Memory B cell (primary cell): ENCODE measurements around the gene KLHL8.

Experiments used
- ATAC-seq: fragments of 150-1000 bp; cut with Tn5 transposase; 2 replicates; pipeline ENCODE4 v1.10.0; 2021; ENCODE audit warnings: low read depth, mild to moderate bottlenecking, moderate library complexity
- DNase-seq, 2 donors: peaks; one replicate each; pipeline ENCODE4 v3.0.0; 2022; ENCODE audit warnings: low spot score in 2 of 2
- H3K27ac Mint-ChIP-seq: one replicate; pipeline ENCODE4 v1.8.0; 2022; ENCODE audit warnings: mild to moderate bottlenecking, moderate library complexity, mixed read lengths
- H3K27me3 Mint-ChIP-seq: one replicate; pipeline ENCODE4 v1.8.0; 2022; ENCODE audit warnings: mixed read lengths
- H3K36me3 Mint-ChIP-seq: one replicate; pipeline ENCODE4 v1.8.0; 2022; ENCODE audit warnings: mild to moderate bottlenecking, mixed read lengths
- H3K4me1 Mint-ChIP-seq: one replicate; pipeline ENCODE4 v1.8.0; 2022; ENCODE audit warnings: mixed read lengths
- H3K4me3 Mint-ChIP-seq: one replicate; pipeline ENCODE4 v1.8.0; 2022; ENCODE audit warnings: mild to moderate bottlenecking, moderate library complexity, mixed read lengths
- H3K9me3 Mint-ChIP-seq: one replicate; pipeline ENCODE4 v1.8.0; 2022; ENCODE audit warnings: mixed read lengths

The KLHL8 gene

DNA sequence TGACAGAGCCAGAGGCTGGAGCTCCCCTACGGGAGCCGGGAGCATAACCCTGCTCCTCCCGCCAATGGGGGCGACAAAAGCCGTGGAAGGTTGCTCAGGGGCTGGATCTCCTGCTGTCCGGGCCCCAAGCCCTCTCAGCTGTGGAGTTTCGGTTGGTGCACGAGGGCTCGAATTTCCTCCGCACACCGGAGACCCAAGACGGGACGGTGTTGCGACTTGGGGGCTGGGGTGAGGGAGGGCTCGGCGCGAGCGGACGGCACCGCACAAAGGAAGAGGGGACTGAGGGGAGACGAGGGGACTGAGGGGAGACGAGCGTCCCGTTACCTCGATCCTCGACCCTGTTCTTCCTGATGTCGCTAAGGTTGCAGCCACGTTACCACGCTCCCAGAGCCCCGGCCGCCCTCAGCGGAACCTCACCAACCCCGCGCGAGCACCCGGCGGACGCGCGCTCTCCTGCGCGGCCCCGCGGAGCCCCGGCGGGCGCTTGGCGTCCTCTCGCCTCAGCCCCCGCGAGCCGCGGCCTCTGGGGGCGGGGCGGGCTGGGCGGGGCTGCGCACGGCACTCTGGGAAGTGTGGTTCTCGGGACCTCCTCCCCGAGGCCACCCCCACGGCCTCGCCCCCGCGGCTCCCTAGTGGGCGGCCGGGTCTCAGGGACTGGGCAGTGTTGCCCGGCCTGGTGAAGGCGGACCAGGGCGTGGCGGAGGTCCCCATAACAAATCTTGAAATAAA is at the start of gene KLHL8:
Gene KLHL8, minus strand, starts transcription at position 525 of the 729 bp plus-strand sequence. CDS start 25,079 bp downstream, outside the sequence.
- H3K36me3 Mint-ChIP-seq = no peaks in the 10 kb centered on the region
- no peaks in the 10 kb centered on the region for H3K27me3 Mint-ChIP-seq
- DNase-seq (peak; percentile 84 to 90), ATAC-seq (peak; percentile 88)
- H3K9me3 Mint-ChIP-seq = no peaks in the 10 kb centered on the region
- H3K4me3 Mint-ChIP-seq = peak within 1 kb of the TSS; percentile 96
- H3K4me1 Mint-ChIP-seq = peaks cover 8% of the 10 kb centered on the region
- H3K27ac Mint-ChIP-seq = peak within 1 kb of the TSS; percentile 88

DNA sequence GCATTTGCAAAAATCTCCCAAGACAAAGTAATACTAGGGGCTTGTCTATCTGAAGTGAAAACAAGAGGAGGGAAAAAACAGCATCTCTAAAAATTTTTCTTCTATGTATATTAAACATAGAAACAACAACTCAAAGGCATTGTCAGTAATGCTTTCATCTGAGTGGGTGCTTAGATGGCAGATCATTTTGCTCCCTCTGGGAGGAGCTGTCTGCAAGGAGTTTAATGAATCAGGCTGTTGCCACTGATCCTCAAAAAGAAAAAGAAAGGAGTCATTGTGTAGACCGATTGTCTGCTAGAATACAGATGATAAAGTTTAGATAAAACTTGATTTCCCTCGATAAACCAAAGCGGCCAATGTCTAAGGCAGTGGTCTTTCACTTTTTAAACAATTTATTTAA is 49.7 kb upstream of the KLHL8 start:
- no peaks in the 10 kb centered on the region for H3K9me3 Mint-ChIP-seq
- no peaks in the 10 kb centered on the region for H3K36me3 Mint-ChIP-seq
- no peak overlapping the region for H3K4me3 Mint-ChIP-seq
- peaks cover 10% of the 10 kb centered on the region for H3K27me3 Mint-ChIP-seq
- no peak overlapping the region for H3K27ac Mint-ChIP-seq
- H3K4me1 Mint-ChIP-seq = peaks cover 3% of the 10 kb centered on the region
- no peak for ATAC-seq
- no peak for DNase-seq

DNA sequence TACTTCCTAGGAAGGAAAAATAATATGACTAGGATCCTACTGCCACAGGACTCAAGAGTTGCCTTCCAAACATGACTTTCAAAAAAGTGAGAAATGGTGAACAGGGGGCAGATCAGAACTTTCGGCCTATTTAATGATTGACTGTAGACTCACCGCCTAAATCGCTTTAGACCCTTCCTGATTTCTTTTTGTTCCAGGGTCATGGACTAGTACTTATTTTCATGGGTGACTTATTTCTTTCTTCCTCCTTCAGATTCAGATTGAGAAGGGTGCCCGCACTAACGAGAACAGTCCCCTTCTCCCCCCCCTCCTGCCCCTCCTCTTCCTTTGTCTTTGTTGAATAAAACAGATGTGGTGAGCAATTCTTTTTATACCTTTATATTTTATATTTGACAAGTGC is 48.0 kb upstream of the KLHL8 start:
- peaks cover 3% of the 10 kb centered on the region for H3K4me1 Mint-ChIP-seq
- peaks cover 6% of the 10 kb centered on the region for H3K27me3 Mint-ChIP-seq

DNA sequence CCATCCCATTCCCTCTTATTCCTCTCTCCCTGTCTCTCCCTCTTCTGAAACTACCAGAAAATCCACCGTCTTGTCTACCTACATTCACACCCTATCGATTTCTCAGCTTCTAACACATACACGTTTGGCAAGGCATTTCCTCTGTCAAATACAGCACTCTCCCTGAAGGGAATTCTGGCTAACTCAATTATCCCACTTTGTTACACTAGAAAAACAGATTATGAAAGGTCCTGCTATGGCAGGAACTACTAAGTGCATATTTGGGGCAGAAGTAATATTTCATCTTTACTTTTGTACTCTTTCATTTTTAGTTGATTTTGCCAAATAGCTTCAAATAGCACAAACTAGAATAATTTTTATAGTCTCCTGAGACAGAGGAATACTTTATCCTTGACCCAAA is 46.6 kb upstream of the KLHL8 start:
- Mint-ChIP-seq H3K36me3 (peaks cover 1% of the 10 kb centered on the region), H3K4me3 (no peak overlapping the region), H3K27ac (no peak overlapping the region), H3K4me1 (peaks cover 3% of the 10 kb centered on the region), H3K9me3 (peaks cover 1% of the 10 kb centered on the region), H3K27me3 (peaks cover 5% of the 10 kb centered on the region)
- ATAC-seq (no peak), DNase-seq (no peak)

More for the DNA sequence above, 48.0 kb upstream of the KLHL8 start:
- no peak for ATAC-seq
- no peaks in the 10 kb centered on the region for H3K36me3 Mint-ChIP-seq
- no peak overlapping the region for H3K4me3 Mint-ChIP-seq
- H3K9me3 Mint-ChIP-seq = no peaks in the 10 kb centered on the region
- no peak for DNase-seq
- H3K27ac Mint-ChIP-seq = no peak overlapping the region

DNA sequence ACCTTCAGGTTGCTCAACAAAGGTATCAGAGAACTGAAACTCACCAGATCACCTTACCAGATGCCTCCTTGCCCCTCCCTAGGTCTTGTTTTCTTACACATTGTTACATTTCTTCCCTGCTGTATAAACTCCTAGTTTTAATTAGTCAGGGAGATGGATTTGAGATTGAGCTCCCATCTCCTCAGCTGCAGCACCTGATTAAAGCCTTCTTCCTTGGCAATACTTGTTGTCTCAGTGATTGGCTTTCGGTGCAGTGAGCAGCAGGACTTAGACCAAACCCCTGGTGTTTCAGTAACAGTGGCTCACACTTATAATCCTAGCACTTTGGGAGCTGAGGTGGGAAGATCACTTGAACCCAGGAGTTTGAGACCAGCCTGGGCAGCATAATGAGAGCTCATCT is 42.5 kb upstream of the KLHL8 start:
- no peak overlapping the region for H3K4me3 Mint-ChIP-seq
- H3K36me3 Mint-ChIP-seq = peaks cover 1% of the 10 kb centered on the region

DNA sequence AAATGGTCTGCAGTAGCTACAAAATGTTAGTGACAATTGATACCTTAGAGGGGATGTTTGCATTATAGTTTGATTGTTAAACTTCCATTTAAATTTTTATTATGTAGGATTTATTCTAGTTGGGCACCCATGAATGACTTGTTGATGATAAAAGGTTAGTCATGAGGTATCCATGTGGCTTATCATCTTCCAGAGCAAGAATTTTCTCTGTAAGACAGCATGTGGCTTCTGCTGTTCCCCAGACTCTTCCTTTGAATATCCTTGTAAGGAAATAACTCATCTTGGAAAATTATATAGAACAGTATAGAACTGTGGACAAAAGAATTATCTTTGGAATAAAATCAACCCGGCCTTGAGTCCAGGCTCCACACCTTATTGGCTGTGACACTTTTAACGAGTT is 40.1 kb upstream of the KLHL8 start:
- DNase-seq = no peak
- no peak overlapping the region for H3K4me3 Mint-ChIP-seq
- ATAC-seq = no peak
- peaks cover 5% of the 10 kb centered on the region for H3K9me3 Mint-ChIP-seq
- H3K27ac Mint-ChIP-seq = no peak overlapping the region
- peaks cover 3% of the 10 kb centered on the region for H3K4me1 Mint-ChIP-seq
- peaks cover 1% of the 10 kb centered on the region for H3K36me3 Mint-ChIP-seq
- H3K27me3 Mint-ChIP-seq = peaks cover 3% of the 10 kb centered on the region

More for the DNA sequence above, 42.5 kb upstream of the KLHL8 start:
- H3K27ac Mint-ChIP-seq = no peak overlapping the region
- H3K4me1 Mint-ChIP-seq = peaks cover 3% of the 10 kb centered on the region
- peaks cover 1% of the 10 kb centered on the region for H3K9me3 Mint-ChIP-seq
- no peak for DNase-seq
- ATAC-seq = no peak
- peaks cover 6% of the 10 kb centered on the region for H3K27me3 Mint-ChIP-seq

DNA sequence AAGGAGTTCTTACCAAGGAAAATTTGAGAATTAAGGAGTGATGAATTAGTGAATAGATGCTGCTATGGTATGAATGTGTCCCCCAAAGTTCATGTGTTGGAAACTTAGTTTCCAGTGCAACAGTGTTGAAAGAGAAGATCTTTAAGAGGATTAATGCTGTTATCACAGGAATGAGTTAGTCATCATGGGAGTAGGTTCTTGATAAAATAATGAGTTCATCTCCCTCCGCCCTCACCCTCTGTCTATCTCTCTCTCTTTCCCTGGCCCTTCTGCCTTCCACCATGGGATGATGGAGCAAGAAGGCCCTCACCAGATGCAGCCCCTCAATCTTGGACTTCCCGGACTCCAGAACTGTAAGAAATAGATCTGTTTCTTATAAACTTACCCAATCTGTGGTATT is 38.3 kb upstream of the KLHL8 start:
- Mint-ChIP-seq H3K9me3 (peaks cover 5% of the 10 kb centered on the region), H3K4me1 (no peaks in the 10 kb centered on the region), H3K27ac (no peak overlapping the region), H3K4me3 (no peak overlapping the region), H3K36me3 (peaks cover 1% of the 10 kb centered on the region), H3K27me3 (peaks cover 3% of the 10 kb centered on the region)
- ATAC-seq (no peak), DNase-seq (no peak)

DNA sequence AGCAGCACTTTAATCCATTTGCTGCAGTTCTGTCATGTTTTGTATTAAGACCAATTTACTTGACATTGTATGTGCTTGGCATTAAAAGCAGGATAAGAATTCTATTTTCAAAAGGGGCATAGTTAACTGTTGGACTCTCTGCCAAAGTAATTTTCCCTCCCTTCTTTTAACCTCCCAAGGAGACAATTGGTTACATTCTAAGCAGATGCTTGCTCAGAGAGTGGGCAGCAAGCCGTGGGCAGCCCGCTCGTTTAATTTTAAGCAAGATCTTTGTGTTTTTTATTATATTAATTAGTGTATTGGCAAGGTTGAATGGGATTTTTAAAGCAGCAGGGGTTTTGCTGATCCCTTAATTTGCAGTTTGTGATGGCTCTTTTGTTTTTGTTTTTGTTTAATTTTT is 37.1 kb upstream of the KLHL8 start:
- no peak for ATAC-seq
- Mint-ChIP-seq H3K4me3 (no peak overlapping the region), H3K4me1 (no peaks in the 10 kb centered on the region), H3K27ac (no peak overlapping the region), H3K27me3 (peaks cover 1% of the 10 kb centered on the region), H3K9me3 (peaks cover 4% of the 10 kb centered on the region), H3K36me3 (no peaks in the 10 kb centered on the region)
- no peak for DNase-seq

DNA sequence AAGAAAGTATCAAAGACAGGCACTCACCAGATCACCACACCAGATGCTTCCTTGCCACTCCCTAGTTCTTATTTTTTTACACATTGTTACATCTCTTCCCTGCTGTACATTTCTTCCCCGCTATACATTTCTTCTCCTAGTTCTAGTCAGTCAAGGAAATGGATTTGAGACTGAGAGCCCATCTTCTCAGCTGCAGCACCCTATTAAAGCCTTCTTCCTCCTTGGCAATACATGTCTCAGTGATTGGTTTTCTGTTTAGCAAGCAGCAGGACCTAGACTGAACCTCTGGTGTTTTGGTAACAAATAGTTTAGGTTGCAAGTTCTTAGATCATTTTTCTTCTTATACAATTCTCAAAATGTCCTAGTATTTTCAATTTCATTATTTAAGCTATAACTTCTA is 35.3 kb upstream of the KLHL8 start:
- H3K9me3 Mint-ChIP-seq = peaks cover 4% of the 10 kb centered on the region
- H3K36me3 Mint-ChIP-seq = no peaks in the 10 kb centered on the region
- H3K4me3 Mint-ChIP-seq = no peak overlapping the region
- H3K4me1 Mint-ChIP-seq = no peaks in the 10 kb centered on the region
- peaks cover 1% of the 10 kb centered on the region for H3K27me3 Mint-ChIP-seq
- ATAC-seq (no peak), DNase-seq (no peak)
- no peak overlapping the region for H3K27ac Mint-ChIP-seq

DNA sequence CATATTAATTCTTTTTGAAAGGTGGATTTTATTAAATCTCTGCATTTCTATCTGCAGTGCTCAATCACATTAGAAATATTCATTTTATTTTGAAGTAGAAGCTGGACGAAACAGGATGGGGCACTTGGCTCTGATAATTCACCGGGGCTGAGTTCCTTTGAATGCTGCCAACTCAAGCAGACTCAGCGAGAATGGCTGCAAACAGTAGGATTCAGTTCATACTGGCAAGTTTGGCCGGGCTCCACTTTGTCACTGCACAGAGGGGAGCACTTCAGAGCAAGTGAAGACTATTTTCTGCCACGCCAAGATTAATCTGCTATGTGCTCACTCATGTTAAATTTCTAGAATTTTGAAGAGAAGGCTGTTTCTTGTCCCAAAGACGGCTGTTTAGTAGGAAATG is 30.7 kb upstream of the KLHL8 start:
- ATAC-seq (no peak), DNase-seq (no peak)
- peaks cover 5% of the 10 kb centered on the region for H3K9me3 Mint-ChIP-seq
- H3K27ac Mint-ChIP-seq = no peak overlapping the region
- no peaks in the 10 kb centered on the region for H3K4me1 Mint-ChIP-seq
- H3K4me3 Mint-ChIP-seq = no peak overlapping the region
- H3K36me3 Mint-ChIP-seq = no peaks in the 10 kb centered on the region
- H3K27me3 Mint-ChIP-seq = peaks cover 1% of the 10 kb centered on the region

DNA sequence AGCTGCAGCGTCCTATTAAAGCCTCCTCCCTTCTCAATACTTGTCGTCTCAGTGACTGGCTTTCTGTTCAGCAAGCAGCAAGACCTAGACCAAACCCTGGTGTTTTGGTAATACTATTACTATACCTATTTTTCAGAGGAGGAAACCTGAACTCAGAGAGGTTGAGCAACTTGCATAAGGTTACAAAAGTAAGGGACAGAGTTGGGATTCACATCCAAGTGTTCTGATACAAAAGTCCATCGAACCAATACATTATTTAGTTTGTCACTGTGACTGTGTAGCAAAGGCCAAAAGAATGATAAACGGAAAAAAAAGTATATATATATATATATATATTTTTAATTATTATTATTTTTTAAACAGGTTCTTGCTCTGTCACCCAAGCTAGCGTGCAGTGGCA is 29.9 kb upstream of the KLHL8 start:
- no peak overlapping the region for H3K4me3 Mint-ChIP-seq
- peaks cover 2% of the 10 kb centered on the region for H3K9me3 Mint-ChIP-seq
- peaks cover 3% of the 10 kb centered on the region for H3K27me3 Mint-ChIP-seq
- no peaks in the 10 kb centered on the region for H3K4me1 Mint-ChIP-seq
- H3K27ac Mint-ChIP-seq = no peak overlapping the region
- ATAC-seq (no peak), DNase-seq (no peak)
- H3K36me3 Mint-ChIP-seq = no peaks in the 10 kb centered on the region

DNA sequence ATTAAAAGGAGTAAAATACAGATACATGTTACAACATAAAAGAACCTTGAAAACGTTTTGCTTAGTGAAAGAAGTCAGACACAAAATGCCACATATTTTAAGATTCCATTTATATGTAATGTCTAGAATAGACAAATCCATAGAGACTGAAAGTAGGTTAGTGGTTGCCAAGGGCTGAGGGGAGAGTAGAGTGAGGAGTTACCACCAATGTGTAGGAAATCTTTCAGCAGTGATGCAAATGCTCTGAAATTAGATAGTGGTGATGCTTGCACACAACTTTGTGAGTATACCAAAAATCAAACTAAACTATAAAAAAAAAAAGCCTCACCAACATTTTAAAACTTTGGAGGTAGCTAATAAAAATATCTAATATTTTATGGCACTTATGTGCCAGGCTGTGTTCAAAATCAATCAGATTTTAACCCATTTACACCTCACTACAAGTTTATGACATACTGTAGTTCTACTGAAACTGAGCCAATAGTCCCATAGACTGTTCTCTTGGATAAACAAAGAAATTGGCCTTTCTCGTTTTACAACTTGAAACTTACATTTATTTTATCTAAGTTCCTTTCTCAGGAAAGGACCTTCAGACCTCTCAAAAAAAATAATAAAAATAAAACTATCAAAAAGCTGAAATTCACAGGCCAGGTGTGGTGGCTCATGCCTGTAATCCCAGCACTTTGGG is 29.1 kb upstream of the KLHL8 start:
- Mint-ChIP-seq H3K27me3 (peaks cover 5% of the 10 kb centered on the region), H3K27ac (no peak overlapping the region), H3K4me3 (no peak overlapping the region), H3K4me1 (no peaks in the 10 kb centered on the region), H3K9me3 (peaks cover 2% of the 10 kb centered on the region), H3K36me3 (no peaks in the 10 kb centered on the region)
- ATAC-seq (no peak), DNase-seq (no peak)

DNA sequence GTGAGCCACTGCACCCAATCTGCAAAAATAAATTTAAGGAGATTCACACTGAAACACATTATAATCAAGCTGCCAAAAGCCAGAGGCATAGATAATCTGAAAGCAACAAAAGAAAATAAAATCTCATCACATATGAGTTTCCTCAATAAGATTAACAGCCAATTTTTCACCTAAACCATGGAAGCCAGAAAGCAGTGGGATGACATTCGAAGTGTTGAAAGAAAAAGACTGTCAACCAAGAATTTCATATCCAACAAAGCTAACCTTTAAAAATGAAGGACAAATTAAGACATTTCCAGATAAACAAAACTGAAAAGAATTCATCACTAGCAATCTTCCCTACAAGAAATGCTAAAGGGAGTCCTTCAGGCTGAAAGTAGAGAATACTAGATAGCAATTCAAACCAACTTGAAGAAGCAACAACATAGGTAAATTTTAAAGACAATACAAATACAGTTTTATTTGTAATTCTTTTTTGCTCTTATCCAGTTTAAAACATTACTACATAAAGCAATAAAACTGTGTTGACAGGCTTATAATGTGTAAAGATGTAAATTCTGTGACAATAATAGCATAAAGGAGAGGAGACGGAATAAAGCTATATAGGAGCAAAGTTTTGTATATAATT is 23.1 kb upstream of the KLHL8 start:
- Mint-ChIP-seq H3K36me3 (peaks cover 6% of the 10 kb centered on the region), H3K9me3 (peaks cover 15% of the 10 kb centered on the region), H3K27me3 (peaks cover 12% of the 10 kb centered on the region), H3K27ac (no peak overlapping the region), H3K4me3 (no peak overlapping the region), H3K4me1 (no peaks in the 10 kb centered on the region)
- ATAC-seq (no peak), DNase-seq (no peak)

DNA sequence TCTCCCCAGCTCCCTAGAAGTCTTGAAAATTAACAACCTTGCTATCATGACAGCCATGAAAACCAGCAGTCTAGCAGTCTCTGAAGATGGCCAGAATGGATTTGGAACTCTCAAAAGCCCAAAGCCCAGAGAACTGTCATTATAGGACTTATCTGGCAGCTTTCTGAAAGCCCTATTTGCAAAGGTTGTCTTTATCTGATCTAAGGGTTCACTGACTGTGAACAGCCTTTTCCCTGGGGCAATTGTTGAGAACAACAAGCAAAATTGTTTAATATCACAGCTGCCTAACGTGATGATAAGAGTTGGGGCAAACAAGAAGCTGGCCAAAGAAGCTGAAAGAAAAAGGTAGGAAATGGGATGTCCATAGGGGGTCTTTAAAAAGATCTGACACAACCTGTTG is 20.9 kb upstream of the KLHL8 start:
- H3K27ac Mint-ChIP-seq = no peak overlapping the region
- no peaks in the 10 kb centered on the region for H3K4me1 Mint-ChIP-seq
- no peak overlapping the region for H3K4me3 Mint-ChIP-seq
- peaks cover 10% of the 10 kb centered on the region for H3K27me3 Mint-ChIP-seq
- no peak for ATAC-seq
- no peak for DNase-seq
- H3K9me3 Mint-ChIP-seq = peaks cover 14% of the 10 kb centered on the region
- peaks cover 6% of the 10 kb centered on the region for H3K36me3 Mint-ChIP-seq
